ENCODE measurements around the gene CLCNKB. TPM values are rescaled to one million over a fixed set of nuclear protein-coding genes. Genes with fewer than 3 reads are reported as not detected.

CLCNKB gene
- under 1 TPM in 1 of 2 donors, not detected in 1; 0.12 TPM for total RNA-seq

DNA sequence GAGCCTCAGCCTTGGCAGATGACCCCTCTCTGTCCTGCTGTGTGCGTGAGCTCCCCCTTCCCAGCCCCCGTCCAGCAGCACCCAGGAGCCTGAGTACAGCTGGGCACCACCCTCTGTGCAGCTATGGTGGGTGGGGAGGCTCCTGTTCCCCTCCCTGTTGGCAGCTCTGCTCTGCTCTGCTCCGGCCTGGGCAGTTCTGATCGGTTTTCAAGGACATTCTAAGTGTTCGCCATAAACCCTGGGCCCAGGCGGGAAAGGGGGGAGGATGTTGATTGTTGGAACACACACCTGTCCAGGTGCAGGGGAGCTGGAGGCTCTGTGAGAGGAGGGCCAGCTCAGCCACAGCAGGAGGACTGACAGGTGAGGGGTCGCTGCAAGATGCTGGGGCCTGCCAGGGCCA lies at the start of gene CLCNKB:
TSS of gene CLCNKB (plus strand) at position 262 of the 400 bp plus-strand sequence. CDS start 711 bp downstream, outside the sequence.
- Histone ChIP-seq H3K4me1 (no peaks in the 10 kb centered on the region), H3K36me3 (no peaks in the 10 kb centered on the region), H3K27me3 (no peaks in the 10 kb centered on the region), H3K4me3 (no peak within 1 kb of the TSS), H3K9ac (ENCODE audit: low read depth in 2 of 2, low read length in 2 of 2) (no peak within 1 kb of the TSS), H3K9me3 (no peaks in the 10 kb centered on the region), H3K27ac (no peak within 1 kb of the TSS)
- intact Hi-C loops (cut with DNase I), result no loop called here
- peak; percentile 30 for DNase-seq
- TF ChIP-seq, protein P1, sequence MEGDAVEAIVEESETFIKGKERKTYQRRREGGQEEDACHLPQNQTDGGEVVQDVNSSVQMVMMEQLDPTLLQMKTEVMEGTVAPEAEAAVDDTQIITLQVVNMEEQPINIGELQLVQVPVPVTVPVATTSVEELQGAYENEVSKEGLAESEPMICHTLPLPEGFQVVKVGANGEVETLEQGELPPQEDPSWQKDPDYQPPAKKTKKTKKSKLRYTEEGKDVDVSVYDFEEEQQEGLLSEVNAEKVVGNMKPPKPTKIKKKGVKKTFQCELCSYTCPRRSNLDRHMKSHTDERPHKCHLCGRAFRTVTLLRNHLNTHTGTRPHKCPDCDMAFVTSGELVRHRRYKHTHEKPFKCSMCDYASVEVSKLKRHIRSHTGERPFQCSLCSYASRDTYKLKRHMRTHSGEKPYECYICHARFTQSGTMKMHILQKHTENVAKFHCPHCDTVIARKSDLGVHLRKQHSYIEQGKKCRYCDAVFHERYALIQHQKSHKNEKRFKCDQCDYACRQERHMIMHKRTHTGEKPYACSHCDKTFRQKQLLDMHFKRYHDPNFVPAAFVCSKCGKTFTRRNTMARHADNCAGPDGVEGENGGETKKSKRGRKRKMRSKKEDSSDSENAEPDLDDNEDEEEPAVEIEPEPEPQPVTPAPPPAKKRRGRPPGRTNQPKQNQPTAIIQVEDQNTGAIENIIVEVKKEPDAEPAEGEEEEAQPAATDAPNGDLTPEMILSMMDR (IDR thresholded peaks at IDR 0.05), result no peak

DNA sequence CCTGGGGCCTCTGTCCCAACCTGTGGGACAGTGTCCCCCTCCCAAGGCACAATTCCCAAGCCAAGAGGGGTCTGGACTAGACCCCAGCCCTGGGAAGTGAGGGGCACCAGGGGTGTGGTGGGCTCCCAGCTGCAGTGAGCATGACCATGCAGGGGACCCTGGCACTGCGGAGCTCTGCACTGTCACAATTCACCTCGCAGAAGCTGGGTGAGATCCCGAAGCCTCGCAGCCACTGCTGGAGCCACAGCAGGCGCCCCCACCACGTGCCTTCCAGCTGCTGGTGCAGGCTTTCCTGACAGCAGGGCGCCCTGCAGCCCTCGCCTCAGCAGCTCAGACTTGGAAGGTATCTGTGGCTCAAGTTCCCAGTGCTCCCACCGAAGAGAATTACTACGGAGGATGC lies 49.5 kb upstream of the CLCNKB start:
- no peak overlapping the region for H3K4me3 ChIP-seq
- TF ChIP-seq, protein P1 (IDR thresholded peaks at IDR 0.05), result no peak
- intact Hi-C loops (cut with DNase I), result loop anchor here (5.0 kb wide), 1 partner anchor 177 kb away; no protein-coding TSS in a partner anchor
- no peak overlapping the region for H3K9ac ChIP-seq (ENCODE audit: low read depth in 2 of 2, low read length in 2 of 2)
- no peaks in the 10 kb centered on the region for H3K4me1 ChIP-seq
- DNase-seq, result no peak
- no peaks in the 10 kb centered on the region for H3K9me3 ChIP-seq
- no peak overlapping the region for H3K27ac ChIP-seq
- H3K36me3 ChIP-seq, result no peaks in the 10 kb centered on the region
- no peaks in the 10 kb centered on the region for H3K27me3 ChIP-seq

DNA sequence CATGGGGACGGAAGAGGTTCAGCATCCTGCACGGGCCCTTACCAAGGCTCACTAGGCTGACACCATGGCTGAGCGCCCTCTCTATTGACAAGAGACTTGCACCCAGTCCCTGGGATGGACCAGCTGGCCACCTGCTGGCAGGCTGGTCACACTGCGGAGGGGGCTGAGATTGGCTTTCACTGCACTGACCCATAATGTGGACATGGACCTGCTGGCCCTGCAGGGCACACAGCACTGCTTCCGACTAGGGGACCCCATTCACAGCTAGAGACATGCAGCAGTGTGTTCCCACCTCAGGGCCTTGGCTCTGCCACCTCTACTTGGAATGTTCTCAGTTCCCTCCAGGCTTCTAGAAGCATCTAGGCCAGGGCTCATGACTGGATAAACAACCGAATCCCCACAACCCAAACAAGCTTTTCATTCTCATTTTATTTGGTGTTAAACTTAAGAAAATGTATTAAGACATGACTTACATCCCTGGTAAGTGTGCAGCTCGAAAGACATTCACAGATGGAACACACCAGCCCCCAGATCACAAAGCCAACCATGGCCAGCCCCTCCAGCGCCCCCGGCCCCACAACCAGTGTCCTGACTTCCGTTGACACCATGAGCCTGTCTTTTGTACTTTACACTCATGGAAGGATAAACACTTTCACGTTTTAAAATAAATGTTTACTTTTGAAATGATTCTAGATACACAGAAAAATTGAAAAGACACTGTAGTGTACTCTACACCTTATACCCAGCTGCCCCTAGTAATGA lies 48.8 kb upstream of the CLCNKB start:
- Histone ChIP-seq H3K9me3 (no peaks in the 10 kb centered on the region), H3K36me3 (no peaks in the 10 kb centered on the region), H3K9ac (ENCODE audit: low read depth in 2 of 2, low read length in 2 of 2) (no peak overlapping the region), H3K4me3 (no peak overlapping the region), H3K27ac (no peak overlapping the region), H3K4me1 (no peaks in the 10 kb centered on the region), H3K27me3 (no peaks in the 10 kb centered on the region)
- TF ChIP-seq, protein P1 (IDR thresholded peaks at IDR 0.05), result peak; percentile 82
- intact Hi-C loops (cut with DNase I), result loop anchor here (5.0 kb wide), 2 partner anchors 177 to 202 kb away; no protein-coding TSS in a partner anchor
- peak; percentile 62 for DNase-seq

DNA sequence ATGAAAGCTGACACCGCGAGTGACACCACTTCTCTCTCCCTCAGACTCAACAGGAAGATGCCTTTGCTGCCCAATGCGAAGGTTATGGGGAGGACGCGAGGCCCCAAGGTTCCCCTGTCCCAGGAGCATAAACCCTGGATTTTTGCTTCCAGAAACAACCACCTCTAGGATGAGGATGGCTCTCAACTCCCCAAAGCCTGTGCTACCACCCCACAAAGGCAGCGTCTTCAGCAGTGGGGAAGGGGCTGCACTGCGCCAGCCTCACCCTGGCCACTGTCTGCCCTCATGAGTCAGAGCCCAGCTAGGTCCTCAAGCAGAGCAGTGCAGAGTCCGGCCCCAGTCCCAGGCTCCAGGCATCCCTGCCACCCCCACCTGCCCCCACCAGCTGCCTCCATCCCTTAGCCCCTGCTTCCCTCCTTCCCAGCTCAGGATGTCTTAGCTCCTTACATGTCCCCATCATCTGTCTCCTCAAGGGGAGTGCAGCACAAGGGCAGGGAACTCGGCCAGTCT lies 46.5 kb upstream of the CLCNKB start:
- no peak overlapping the region for H3K27ac ChIP-seq
- no peaks in the 10 kb centered on the region for H3K36me3 ChIP-seq
- TF ChIP-seq, protein P1 (IDR thresholded peaks at IDR 0.05), result no peak
- no peaks in the 10 kb centered on the region for H3K4me1 ChIP-seq
- H3K4me3 ChIP-seq, result no peak overlapping the region
- intact Hi-C loops (cut with DNase I), result loop anchor here (5.0 kb wide), 1 partner anchor 205 kb away; no protein-coding TSS in a partner anchor
- no peak for DNase-seq
- no peak overlapping the region for H3K9ac ChIP-seq (ENCODE audit: low read depth in 2 of 2, low read length in 2 of 2)
- no peaks in the 10 kb centered on the region for H3K9me3 ChIP-seq
- H3K27me3 ChIP-seq, result no peaks in the 10 kb centered on the region

DNA sequence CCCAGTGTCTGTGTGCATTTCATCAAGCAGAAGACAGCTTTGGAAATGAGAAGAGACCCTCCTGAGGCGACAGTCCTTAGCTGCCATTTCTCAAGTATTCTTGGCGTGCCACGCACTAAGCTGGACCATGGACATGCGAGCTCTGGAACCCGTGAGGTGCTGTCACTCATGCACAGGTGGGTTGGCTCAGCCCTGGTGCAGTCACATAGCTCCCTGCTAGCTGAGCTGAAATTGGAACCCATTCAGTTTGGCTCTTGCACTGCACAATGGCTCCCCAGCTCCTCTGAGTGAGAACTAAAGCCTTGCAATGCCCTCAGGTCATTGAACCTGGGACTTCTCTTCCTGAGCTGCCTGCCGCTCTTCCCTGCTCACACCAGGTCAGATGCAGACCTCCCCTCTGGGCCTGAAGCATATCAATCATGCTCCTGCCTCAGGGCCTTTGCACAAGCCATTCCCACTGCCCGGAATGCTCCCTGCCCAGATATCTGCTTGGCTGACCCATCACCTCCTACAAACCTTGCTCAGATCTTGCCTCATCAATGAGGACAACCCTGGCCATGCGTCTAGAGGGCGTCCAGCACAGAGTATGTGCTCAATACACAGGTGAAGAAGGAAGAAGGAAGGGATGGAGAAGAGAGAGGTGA lies 45.8 kb upstream of the CLCNKB start:
- H3K4me3 ChIP-seq, result no peak overlapping the region
- intact Hi-C loops (cut with DNase I), result loop anchor here (5.0 kb wide), 1 partner anchor 205 kb away; no protein-coding TSS in a partner anchor
- no peak for DNase-seq

More for the DNA sequence above, 45.8 kb upstream of the CLCNKB start:
- no peak overlapping the region for H3K9ac ChIP-seq (ENCODE audit: low read depth in 2 of 2, low read length in 2 of 2)
- no peaks in the 10 kb centered on the region for H3K36me3 ChIP-seq
- no peaks in the 10 kb centered on the region for H3K9me3 ChIP-seq
- TF ChIP-seq, protein P1 (IDR thresholded peaks at IDR 0.05), result no peak
- no peaks in the 10 kb centered on the region for H3K4me1 ChIP-seq
- H3K27me3 ChIP-seq, result no peaks in the 10 kb centered on the region
- H3K27ac ChIP-seq, result no peak overlapping the region
